ENCODE measurements around the gene FNBP1L.

FNBP1L gene

GRCh38 chr1:93411000-93411399, 36.9 kb upstream of the FNBP1L start:
- H3K4me3 ChIP-seq (ENCODE audit: low read length, poor library complexity, severe bottlenecking) = no peak overlapping the region
- no peak overlapping the region; the same call in 1 of the 2 replicates for H2AFZ ChIP-seq (ENCODE audit: low read length)
- H3F3A ChIP-seq (ENCODE audit: low read depth) = no peaks in the 10 kb centered on the region
- H3K79me2 ChIP-seq (ENCODE audit: insufficient read depth, low read length) = no peaks in the 10 kb centered on the region
- H3K9ac ChIP-seq (ENCODE audit: low read depth, low read length, poor library complexity, severe bottlenecking) = no peak overlapping the region
- no peaks in the 10 kb centered on the region for H3K9me3 ChIP-seq (ENCODE audit: insufficient read depth, low read depth, low read length)
- no peaks in the 10 kb centered on the region for H3K9me2 ChIP-seq (replicated peaks; ENCODE audit: low read depth, low read length)
- H4K20me1 ChIP-seq (ENCODE audit: insufficient read depth, low read length, poor library complexity, severe bottlenecking) = no peaks in the 10 kb centered on the region
- H3K27me3 ChIP-seq (ENCODE audit: insufficient read depth, low read length, poor library complexity, severe bottlenecking) = no peaks in the 10 kb centered on the region
- no peak overlapping the region for H3K4me2 ChIP-seq (ENCODE audit: low read depth, low read length, poor library complexity, severe bottlenecking)
- TF ChIP-seq CTCF (conservative IDR thresholded peaks at IDR 0.05; ENCODE audit: low read length) (no peak), EZH2phosphoT487 (IDR thresholded peaks at IDR 0.05; ENCODE audit: borderline replicate concordance) (no peak)
- no peaks in the 10 kb centered on the region for H3K36me3 ChIP-seq (ENCODE audit: insufficient read depth, low read length)
- no peaks in the 10 kb centered on the region for H3K4me1 ChIP-seq (ENCODE audit: insufficient read depth, low read length, poor library complexity, severe bottlenecking)

GRCh38 chr1:93414749-93415148, 33.2 kb upstream of the FNBP1L start:
- Histone ChIP-seq H3K79me2 (ENCODE audit: insufficient read depth, low read length) (no peaks in the 10 kb centered on the region), H3K27me3 (ENCODE audit: insufficient read depth, low read length, poor library complexity, severe bottlenecking) (no peaks in the 10 kb centered on the region), H3K36me3 (ENCODE audit: insufficient read depth, low read length) (no peaks in the 10 kb centered on the region), H3K4me2 (ENCODE audit: low read depth, low read length, poor library complexity, severe bottlenecking) (no peak overlapping the region), H3K9me3 (ENCODE audit: insufficient read depth, low read depth, low read length) (no peaks in the 10 kb centered on the region), H3F3A (ENCODE audit: low read depth) (no peaks in the 10 kb centered on the region), H4K20me1 (ENCODE audit: insufficient read depth, low read length, poor library complexity, severe bottlenecking) (no peaks in the 10 kb centered on the region), H3K9ac (ENCODE audit: low read depth, low read length, poor library complexity, severe bottlenecking) (no peak overlapping the region), H3K4me3 (ENCODE audit: low read length, poor library complexity, severe bottlenecking) (no peak overlapping the region), H3K9me2 (replicated peaks; ENCODE audit: low read depth, low read length) (no peaks in the 10 kb centered on the region), H2AFZ (ENCODE audit: low read length) (no peak overlapping the region), H3K4me1 (ENCODE audit: insufficient read depth, low read length, poor library complexity, severe bottlenecking) (no peaks in the 10 kb centered on the region)
- no peak for TF ChIP-seq CTCF (conservative IDR thresholded peaks at IDR 0.05; ENCODE audit: low read length)
- TF ChIP-seq EZH2phosphoT487 (IDR thresholded peaks at IDR 0.05; ENCODE audit: borderline replicate concordance) = no peak

- H2AFZ ChIP-seq (ENCODE audit: low read length) = no peak overlapping the region
- H3K4me1 ChIP-seq (ENCODE audit: insufficient read depth, low read length, poor library complexity, severe bottlenecking) = no peaks in the 10 kb centered on the region
- H3K4me3 ChIP-seq (ENCODE audit: low read length, poor library complexity, severe bottlenecking) = no peak overlapping the region
- H3F3A ChIP-seq (ENCODE audit: low read depth) = no peaks in the 10 kb centered on the region
- H3K9ac ChIP-seq (ENCODE audit: low read depth, low read length, poor library complexity, severe bottlenecking) = no peak overlapping the region
- H3K9me3 ChIP-seq (ENCODE audit: insufficient read depth, low read depth, low read length) = no peaks in the 10 kb centered on the region
- no peaks in the 10 kb centered on the region for H3K36me3 ChIP-seq (ENCODE audit: insufficient read depth, low read length)
- no peaks in the 10 kb centered on the region for H4K20me1 ChIP-seq (ENCODE audit: insufficient read depth, low read length, poor library complexity, severe bottlenecking)
- no peaks in the 10 kb centered on the region for H3K79me2 ChIP-seq (ENCODE audit: insufficient read depth, low read length)
- no peaks in the 10 kb centered on the region for H3K27me3 ChIP-seq (ENCODE audit: insufficient read depth, low read length, poor library complexity, severe bottlenecking)
- H3K9me2 ChIP-seq (replicated peaks; ENCODE audit: low read depth, low read length) = no peaks in the 10 kb centered on the region
- H3K4me2 ChIP-seq (ENCODE audit: low read depth, low read length, poor library complexity, severe bottlenecking) = no peak overlapping the region
- TF ChIP-seq EZH2phosphoT487 (IDR thresholded peaks at IDR 0.05; ENCODE audit: borderline replicate concordance) (no peak), CTCF (conservative IDR thresholded peaks at IDR 0.05; ENCODE audit: low read length) (no peak)
Measured at GRCh38 chr1:93415296-93415695, 32.6 kb upstream of the FNBP1L start.

All from Loucy (cell line).